ENCODE measurements around the gene MIPOL1.
"Not testable (repeated sequence)": the region's sequence is repeated elsewhere in the genome, so short reads cannot be mapped to it uniquely, and the experiment has no call there.

MIPOL1 gene, protein sequence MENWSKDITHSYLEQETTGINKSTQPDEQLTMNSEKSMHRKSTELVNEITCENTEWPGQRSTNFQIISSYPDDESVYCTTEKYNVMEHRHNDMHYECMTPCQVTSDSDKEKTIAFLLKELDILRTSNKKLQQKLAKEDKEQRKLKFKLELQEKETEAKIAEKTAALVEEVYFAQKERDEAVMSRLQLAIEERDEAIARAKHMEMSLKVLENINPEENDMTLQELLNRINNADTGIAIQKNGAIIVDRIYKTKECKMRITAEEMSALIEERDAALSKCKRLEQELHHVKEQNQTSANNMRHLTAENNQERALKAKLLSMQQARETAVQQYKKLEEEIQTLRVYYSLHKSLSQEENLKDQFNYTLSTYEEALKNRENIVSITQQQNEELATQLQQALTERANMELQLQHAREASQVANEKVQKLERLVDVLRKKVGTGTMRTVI

DNA sequence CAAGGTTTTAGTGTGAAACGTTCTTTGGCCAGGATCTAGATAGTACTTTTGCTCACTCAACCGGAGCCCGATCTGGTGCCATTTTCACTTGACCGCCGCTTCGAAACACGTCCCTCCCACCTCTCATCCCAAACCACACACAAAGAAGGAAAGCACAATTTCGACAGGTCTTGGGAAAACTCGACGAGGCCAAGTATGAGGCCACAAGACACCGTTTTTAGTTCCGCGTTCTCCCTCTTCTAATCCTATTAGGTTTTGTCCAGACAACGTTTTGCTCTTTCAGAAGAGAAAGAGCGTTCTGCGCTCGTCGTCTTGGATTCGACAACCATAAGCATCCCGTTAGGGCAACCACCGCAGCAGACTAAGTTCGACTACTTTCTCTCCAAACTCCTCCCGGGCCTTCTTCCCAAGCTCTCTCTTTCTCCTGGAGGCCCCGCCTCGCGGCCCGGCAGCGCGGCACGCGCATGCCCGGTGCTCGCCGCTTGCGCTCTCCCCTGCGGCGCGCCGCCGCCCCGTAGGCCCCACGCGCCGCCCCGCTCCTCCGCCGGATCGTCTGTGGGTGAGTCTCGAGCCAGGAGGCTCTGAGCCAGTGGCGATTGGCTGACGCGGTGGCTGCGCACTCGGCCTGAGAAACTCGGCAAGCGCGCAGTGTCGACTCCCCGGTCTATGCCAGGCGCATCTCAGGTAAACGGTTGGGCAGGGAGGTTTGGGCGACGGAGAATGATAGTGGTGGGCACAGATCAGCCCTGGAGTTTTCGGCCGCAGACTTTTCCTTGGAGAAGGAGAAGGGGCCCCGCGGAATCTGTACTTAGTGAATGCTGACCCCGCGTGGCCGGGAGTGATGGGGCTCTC lies at the start of gene MIPOL1:
Gene MIPOL1, plus strand, starts transcription at position 517 of the 852 bp plus-strand sequence. CDS start 49,952 bp downstream, outside the sequence.
- DNase-seq (ENCODE audit: low read depth in 2 of 2, low spot score in 1 of 2), result no peak

DNA sequence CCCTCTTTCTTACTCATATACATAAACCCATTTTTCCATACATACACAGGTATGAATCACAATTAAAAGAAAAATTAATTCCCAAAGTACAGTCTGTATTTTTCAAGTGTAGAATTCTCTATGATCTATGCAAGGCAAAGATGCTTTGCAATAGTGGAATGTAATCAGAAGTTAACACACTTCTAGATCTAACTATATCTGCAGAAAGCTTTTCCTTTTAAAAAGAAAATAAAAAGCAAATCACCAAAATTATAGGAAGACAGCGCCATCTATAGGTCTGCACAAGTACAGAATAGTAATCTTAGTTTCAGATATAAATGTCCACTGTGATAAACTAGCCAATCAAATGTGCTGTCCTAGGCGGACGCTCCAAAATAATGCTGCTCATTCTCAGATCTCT lies 47.3 kb upstream of the MIPOL1 start:
- no peak for DNase-seq (ENCODE audit: low read depth in 2 of 2, low spot score in 1 of 2)

GRCh38 chr14:37153005-37153404 lies 44.7 kb upstream of the MIPOL1 start:
- DNase-seq (ENCODE audit: low read depth in 2 of 2, low spot score in 1 of 2), result no peak

- DNase-seq (ENCODE audit: low read depth in 2 of 2, low spot score in 1 of 2), result no peak
These were observed 44.3 kb upstream of the MIPOL1 start for GRCh38 chr14:37153483-37153882.

DNA sequence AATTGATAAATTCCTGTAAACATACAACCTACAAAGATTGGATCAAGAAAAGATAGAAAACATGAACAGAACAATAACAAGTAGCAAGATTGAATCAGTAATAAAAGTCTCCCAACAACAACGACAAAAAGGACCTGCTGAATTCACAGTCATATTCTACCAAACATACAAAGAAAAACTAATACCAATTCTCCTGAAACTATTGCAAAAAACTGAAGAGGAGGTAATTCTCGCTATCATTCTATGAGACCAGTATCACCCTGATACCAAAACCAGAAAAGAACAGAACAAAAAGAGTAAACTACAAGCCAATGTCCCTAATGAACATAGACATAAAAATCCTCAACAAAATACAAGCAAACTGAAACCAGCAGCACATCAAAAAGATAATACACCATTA lies 39.8 kb upstream of the MIPOL1 start:
- no peak for DNase-seq (ENCODE audit: low read depth in 2 of 2, low spot score in 1 of 2)

GRCh38 chr14:37162307-37162706 lies 35.4 kb upstream of the MIPOL1 start:
- not testable (repeated sequence) for DNase-seq (ENCODE audit: low read depth in 2 of 2, low spot score in 1 of 2)

DNA sequence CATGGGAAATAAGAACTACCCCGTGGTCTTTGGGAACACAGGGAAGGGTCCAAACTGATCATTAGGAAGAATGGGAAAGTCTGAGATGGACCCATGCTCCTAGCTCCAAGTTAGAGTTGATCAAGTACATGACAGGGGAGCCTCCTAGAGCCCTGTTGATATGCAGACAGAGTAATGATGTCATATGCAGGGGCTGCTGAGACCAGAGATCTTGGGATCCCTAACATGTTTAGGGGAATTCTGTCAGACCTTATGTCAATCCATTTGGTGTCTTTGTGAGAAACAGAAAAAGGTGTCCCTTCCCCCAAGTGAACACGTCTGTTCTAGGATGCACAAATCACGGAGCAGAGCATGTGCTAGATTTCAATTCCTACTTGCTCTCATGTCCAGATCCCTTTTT lies 31.9 kb upstream of the MIPOL1 start:
- DNase-seq (ENCODE audit: low read depth in 2 of 2, low spot score in 1 of 2), result no peak

DNA sequence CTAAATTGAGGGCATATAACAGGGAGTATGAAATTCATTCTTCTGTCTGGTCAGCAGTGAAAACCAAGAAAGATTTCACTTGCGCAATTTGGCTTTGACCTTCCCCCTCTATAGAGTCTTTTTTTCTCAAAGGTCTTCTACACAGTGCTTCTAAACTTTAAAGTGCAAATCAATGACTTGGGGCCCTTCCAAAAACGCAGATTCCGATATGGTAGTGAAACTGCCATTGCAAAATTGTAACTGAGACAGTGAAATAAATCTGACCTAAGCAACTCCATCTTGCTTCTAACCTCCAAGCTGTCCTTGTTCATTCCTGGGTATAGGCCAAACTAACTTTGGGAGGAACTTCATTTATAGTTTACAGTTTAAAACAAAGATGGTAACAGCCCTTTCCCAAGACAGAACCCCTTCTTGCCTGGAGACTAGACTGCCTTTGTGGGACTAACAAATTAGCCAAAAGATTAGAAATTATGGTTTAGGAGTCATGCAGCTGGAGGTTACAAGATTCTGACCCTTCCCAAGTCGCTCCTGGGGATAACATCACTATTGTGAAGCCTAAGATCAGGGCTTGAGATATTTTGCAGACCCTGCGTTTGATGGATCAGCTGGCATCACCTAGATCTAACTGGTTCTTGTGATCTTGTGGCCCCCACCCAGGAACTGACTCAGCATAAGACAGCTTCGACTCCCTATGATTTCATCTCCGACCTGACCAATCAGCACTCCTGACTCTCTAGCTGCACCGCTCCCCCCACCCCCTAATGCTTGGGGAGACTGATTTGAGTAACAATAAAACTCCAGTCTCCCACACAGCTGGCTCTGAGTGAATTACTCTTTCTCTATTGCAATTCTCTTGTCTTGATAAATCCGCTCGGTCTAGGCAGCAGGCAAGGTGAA lies 30.3 kb upstream of the MIPOL1 start:
- no peak for DNase-seq (ENCODE audit: low read depth in 2 of 2, low spot score in 1 of 2)

DNA sequence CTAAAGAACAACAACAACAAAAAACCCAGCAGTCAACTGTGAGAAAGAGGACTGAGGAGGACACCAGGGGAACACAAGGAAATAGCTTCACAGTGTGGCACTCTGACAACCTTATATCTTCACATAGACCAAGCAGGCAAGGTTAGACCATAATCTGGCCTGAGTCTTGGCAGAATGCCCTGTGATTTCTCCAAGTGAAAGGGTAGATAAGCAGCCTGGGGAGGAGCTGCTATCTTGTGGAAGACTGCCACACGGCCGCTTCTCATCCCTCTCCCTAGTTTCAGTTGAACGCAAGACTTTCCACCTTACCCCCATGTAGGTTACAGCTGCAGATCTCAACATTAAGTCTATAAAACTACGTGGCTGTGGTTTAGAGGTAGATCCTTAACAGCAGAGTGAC lies 29.0 kb upstream of the MIPOL1 start:
- DNase-seq (ENCODE audit: low read depth in 2 of 2, low spot score in 1 of 2), result no peak

DNA sequence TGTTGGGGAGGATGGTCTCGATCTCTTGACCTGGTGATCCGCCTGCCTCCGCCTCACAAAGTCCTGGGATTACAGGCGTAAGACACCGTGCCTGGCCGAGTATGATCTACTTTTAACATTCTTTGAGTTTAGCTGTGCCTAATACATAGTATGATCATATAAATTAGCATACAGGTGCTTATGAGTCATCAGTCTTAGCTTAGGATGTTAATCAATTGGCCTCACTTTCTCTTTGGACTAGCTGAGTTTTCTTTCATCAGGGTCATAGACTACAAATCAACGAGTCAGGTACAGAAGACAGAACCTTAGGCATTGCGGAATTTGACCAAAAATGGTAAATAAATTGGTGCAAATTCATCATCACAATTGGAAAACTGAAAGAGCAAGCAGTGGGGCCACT lies 27.5 kb upstream of the MIPOL1 start:
- DNase-seq (ENCODE audit: low read depth in 2 of 2, low spot score in 1 of 2), result no peak

DNA sequence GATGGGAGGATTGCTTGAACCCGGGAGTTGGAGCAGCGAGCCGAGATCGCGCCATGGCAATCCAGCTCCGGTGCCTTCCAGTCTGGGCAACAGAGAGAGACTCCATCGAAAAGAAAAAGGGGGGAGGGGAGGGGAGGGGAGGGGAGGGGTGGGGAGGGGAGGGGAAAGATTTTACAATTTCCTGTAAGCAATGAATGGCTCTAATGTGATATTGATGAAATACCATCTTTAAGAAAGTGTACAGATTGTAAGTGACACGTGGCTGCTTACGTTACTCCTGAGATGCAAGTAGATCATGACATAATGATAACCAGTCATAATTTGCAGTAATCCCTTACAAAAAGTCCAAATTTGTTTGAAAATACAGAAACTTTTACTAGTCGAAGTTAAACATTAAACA lies 26.7 kb upstream of the MIPOL1 start:
- DNase-seq (ENCODE audit: low read depth in 2 of 2, low spot score in 1 of 2), result no peak

- no peak for DNase-seq (ENCODE audit: low read depth in 2 of 2, low spot score in 1 of 2)
These were observed 26.1 kb upstream of the MIPOL1 start for GRCh38 chr14:37171678-37172023.

GRCh38 chr14:37172024-37172869 lies 25.5 kb upstream of the MIPOL1 start, which contains the start of gene SLC25A21:
Gene SLC25A21, minus strand, starts transcription at chr14:37172606.
- no peak for DNase-seq (ENCODE audit: low read depth in 2 of 2, low spot score in 1 of 2)

GRCh38 chr14:37172936-37173614 lies 24.7 kb upstream of the MIPOL1 start:
- DNase-seq (ENCODE audit: low read depth in 2 of 2, low spot score in 1 of 2), result no peak

DNA sequence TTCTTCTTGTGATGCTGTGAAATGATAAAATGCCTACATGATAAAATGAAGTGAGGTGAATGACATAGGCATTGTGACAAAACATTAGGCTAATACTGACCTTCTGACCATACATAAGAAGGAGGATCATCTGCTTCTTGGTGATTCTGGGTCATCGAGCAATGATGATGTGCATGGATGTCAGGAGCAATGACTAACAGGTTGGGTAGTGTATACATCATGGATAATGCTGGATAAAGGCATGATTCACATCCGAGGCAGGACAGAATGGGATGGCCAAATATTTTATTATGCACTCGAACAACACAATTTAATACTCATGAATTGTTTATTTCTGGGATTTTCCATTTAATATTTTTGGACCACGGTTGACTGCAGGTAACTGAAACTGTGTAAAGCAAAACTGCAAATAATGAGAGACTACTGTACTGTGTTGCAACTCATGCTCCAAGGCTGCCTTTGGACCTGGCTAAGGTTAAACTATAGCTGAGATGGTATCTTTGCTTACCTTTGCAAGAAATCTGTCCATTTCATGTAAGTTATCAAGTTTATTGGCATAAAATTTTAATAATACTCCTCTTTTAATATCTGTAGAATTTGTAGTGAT lies 17.7 kb upstream of the MIPOL1 start:
- no peak for DNase-seq (ENCODE audit: low read depth in 2 of 2, low spot score in 1 of 2)

DNA sequence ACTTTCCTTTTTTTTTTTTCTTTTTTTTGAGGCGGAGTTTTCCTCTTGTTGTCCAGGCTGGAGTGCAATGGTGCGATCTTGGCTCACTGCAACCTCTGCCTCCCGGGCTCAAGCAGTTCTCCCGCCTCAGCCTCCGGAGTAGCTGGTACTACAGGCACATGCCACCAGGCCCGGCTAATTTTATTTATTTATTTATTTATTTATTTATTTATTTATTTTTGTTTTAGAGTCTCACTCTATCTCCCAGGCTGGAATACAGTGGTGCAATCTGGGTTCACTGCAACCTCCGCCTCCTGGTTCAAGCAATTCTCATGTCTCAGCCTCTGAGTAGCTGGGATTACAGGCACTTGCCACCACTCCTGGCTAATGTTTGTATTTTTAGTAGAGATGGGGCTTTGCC lies 16.9 kb upstream of the MIPOL1 start:
- not testable (repeated sequence) for DNase-seq (ENCODE audit: low read depth in 2 of 2, low spot score in 1 of 2)

DNA sequence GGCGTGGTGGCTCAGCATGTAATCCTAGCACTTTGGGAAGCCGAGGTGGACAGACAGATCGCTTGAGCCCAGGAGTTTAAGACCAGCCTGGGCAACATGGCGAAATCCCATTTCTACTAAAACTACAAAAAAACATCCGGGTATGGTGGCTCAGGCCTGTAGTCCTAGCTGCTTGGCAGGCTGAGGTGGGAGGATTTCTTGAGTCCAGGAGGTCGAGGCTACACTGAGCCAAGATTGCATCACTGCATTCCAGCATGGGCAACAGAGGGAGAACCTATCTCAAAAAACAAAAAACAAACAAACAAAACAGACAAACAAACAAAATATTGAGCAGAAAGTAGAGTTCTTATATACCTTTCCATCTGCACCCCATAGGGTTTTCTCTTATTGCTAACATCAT lies 16.3 kb upstream of the MIPOL1 start:
- DNase-seq (ENCODE audit: low read depth in 2 of 2, low spot score in 1 of 2), result no peak

- DNase-seq (ENCODE audit: low read depth in 2 of 2, low spot score in 1 of 2), result not testable (repeated sequence)
These were observed 13.2 kb upstream of the MIPOL1 start for GRCh38 chr14:37184520-37184919.

DNA sequence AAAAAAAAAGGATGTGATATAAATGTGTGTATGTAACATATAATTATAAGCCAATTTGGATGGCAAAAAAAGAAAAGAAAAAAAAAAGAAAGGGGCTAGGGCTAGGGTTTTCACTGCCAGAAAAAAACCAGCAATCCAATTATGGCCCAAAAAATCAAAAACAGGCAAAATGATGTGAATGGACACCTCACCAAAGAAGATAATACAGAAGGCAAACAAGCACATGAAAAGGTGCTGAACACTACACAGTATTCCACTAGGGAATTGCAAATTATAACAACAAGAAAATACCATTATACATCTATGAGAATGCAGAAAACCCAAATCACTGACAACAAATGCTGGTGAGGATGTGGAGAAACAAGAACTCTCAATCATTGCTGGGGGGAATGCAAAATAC lies 12.1 kb upstream of the MIPOL1 start:
- DNase-seq (ENCODE audit: low read depth in 2 of 2, low spot score in 1 of 2), result no peak
